HG03571 (cell line): ENCODE results near the gene DSTYK.

Experiments
- ATAC-seq: cut with Tn5 transposase; IDR thresholded peaks from one replicate; pipeline ENCODE4 v1.9.1; 2021; ENCODE audit not compliant: unreplicated experiment

Gene DSTYK

GRCh38 chr1:205225901-205226765 is 14.6 kb upstream of the DSTYK start:
- ATAC-seq, result no peak

DNA sequence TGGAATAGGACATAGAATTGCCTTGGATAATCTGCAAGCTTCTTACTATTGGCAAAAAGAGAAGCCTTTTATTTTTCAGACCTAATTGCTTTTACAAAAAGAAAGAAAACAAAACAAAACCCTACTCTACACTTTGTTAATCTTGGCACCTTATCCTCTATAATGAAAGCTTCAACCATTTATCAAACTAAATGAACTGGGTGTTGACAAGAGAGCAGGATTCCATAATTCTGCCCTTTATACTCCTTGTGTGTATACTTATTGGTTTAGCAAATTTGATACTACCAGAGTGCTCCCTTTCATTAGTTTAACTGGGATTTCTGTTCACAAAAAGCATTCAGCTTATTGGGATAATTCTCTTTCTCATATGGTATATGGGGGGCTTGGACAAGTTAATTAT is 13.2 kb upstream of the DSTYK start:
- no peak for ATAC-seq

DNA sequence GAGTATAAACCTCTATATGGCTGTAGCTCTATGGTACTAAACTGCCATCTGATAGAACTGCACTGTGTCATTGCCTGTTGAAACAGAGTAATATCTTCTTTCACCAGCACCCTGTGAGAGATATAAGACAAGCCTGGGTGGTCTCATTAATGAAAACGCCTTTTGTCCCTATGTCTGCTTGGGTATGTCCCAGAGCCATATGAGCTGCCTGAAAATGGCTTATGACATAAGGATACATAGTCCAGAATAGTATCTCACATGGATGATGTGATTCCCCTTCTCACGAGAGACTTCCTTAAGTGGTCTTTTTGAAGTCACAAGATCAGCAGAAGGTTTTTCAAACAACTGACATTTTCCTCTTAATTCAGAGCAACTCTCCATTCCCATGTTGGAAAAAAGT is 8.9 kb upstream of the DSTYK start:
- no peak for ATAC-seq

DNA sequence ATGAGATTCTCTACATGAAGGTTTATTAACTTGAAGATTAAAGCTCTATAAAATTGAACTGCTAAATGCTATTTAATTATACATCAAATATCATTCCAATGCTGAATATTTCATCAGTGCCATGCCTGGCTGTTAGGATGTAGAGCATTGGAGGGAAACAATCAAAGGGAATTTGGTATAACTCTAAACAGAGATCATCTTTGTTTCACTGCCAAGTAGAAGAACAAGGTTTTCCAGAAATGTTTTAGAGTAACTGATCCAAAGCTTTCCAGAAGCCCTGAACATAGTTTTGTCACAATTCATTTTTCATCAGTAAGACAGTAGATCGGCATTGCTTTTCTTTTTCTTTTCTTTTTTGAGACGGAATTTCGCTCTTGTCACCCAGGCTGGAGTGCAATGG is 5.9 kb upstream of the DSTYK start:
- no peak for ATAC-seq

DNA sequence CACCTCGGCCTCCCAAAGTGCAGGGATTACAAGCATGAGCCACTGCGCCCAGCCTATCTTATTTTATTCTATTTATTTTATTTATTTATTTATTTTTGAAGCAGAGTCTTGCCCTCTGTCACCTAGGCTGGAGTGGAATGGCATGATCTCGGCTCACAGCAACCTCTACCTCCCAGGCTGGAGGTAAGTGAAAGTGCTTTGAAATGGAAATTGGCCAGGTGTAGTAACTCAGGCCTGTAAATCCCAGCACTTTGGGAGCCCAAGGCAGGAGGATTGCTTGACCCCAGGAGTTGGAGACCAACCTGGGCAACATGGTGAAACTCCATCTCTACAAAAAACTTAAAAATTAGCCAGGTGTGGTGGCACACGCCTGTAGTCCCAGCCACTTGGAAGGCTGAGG is 5.1 kb upstream of the DSTYK start:
- no peak for ATAC-seq

DNA sequence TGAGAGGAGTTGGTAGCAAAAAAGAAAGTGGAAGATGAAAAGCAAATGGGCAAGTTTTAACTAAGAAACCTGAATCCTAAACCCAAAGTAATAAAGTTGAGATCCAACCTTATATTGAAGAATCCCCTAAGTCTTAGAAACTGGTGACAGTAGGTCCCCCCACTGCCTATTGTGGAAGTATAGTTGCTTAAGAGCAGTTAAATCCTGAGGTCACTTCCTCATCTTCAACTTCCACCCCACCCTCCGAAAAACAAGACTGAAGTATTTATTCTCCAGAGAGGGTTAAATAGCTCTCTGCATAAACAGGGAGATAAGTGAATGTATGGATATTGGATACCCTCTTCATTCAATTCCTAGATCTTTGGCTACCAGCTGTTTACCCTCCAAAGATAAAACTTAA is 3.3 kb upstream of the DSTYK start:
- ATAC-seq, result no peak

DNA sequence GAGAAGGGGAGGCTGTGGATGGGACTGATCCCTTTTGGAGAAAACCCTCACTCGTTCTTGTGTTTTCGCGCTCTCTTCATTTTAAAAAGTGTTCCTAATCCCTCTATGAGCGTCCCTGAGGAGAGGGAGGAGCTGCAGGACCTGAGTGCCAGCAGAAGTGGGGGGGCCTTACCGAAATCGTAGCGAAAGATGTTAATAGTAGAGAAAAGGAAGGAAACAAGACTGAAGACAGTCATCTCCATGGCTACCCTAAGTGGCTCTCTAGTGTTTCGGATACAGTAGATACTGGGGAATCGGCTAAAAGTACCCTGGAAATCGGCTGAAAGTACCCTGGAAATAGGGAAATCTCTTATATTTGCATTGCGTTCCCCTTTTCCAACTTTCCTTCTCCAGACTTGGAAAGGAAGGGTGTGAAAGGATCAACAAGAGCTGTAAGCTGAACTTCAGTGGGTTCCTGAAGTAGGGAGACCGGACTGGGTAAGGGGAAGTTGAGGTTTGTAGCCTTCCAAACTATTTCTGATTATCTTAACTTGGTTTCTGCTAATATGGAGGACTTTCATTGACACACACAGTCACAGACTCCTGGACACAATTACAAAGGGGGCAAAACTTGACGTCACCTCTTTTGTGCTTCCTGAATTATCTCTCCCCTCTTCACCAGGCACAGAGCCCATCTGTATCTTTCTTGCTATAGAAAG is 486 bp upstream of the DSTYK start:
- peak; percentile 29 for ATAC-seq

DNA sequence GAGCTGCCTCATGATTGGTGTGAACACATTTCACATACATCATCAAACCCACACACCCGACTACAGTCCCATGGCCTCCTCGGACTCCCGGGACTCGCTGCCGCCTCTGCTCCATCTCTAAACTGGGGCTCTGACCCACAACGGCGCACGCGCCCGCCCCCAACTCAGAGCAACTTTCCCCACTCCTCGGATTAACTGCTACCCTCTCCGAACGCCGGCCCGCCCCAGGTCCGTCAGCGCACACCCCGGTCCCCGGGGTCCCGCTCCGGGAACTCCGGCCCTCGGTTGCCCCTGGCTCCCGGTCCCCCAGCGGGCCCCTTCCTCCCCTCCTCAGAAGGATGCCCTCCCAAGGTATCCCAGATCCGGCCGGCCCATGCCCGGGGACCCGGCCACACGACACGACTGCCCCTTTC is 740 bp downstream of the DSTYK start:
- ATAC-seq, result no peak

- ATAC-seq, result no peak
These were observed 2.7 kb downstream of the DSTYK start for GRCh38 chr1:205208811-205209210.

- ATAC-seq, result no peak
These were observed 6.4 kb downstream of the DSTYK start for GRCh38 chr1:205205055-205205454.

GRCh38 chr1:205204552-205204951 is 7.0 kb downstream of the DSTYK start:
- ATAC-seq, result no peak

DNA sequence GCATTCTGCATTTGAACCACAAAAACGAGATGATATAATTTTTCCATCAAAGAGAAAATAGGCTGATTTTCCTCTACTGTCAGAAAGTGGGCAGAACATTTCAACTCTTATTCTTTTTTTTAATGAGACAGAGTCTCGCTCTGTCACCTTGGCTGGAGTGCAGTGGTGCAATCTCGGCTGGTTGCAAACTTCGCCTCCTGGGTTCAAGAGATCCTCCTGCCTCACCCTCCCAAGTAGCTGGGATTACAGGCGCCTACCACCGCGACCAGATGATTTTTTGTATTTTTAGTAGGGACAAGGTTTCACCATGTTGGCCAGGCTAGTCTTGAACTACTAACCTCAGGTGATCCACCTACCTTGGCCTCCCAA is 11.6 kb downstream of the DSTYK start:
- no peak for ATAC-seq

DNA sequence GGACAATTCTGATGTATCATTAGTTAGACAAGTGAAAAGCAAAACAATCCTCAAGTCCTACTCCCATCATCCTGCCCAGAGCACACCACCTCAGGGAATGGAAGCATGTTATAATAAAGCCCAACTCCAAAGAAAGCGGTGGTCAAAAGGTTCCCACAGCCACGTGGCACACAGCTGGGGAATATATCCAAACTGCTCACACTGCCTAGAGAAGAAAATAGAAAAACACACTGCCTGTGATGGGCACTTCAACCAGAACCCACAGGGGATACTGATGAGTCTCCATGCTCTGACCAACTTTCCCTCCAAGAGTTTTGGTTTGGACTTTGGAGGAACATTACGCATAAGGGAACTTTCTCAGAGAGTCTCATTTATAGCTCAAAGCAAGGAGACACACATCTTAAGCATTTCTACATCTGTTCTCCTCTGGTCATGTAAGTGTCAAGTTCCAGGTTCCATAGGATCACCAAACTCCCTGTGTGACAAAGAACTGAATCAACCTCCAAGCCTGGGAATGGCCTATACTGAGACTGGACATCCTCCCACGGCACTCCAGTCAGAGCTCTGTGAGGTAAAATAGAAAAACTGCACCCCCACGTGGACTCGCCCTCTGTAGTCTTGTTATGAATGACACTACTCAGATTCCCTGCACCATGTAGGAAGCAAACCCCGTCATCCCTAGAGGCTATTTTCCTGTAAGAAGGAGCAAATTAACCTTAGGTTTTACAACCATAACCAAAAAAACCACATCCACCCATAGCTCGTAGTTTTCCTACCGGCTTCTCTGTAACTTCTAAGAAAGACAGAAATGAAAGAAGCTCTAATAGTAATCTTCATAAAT is 12.2 kb downstream of the DSTYK start:
- no peak for ATAC-seq

DNA sequence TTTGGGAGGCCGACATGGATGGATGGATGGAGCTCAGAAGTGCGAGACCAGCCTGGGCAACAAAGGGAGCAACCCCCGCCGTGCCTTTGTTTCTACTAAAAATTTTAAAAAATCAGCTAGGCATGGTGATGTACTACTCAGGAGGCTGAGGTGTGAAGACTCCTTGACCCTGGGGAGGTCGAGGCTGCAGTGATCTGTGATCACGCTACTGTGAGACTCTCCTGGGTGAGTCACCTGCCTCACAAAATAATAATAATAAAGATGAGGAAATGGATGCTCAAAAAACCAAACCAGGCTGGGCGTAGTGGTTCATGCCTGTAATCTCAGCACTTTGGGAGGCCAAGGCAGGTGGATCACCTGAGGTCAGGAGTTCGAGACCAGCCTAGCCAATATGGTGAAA is 19.2 kb downstream of the DSTYK start:
- ATAC-seq, result no peak

DNA sequence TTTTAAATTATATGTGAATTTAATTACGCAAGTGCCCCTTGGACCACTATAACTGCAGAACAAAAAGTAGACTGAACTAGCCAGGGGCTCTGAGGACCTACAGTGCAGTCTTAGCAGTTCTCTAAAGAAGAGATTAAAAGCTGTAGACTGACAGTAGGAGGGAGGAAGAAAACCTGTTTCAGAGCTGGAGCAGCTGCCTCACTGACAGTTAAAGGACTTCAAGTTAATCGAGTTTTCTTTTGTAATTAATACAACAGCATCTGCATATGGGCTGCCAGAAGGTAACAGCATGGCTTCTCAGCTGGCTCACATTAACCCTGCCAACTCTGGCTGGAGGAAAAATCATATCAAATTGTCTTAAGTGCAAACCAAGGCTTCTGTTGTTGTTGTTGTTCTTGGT is 19.9 kb downstream of the DSTYK start:
- no peak for ATAC-seq

DNA sequence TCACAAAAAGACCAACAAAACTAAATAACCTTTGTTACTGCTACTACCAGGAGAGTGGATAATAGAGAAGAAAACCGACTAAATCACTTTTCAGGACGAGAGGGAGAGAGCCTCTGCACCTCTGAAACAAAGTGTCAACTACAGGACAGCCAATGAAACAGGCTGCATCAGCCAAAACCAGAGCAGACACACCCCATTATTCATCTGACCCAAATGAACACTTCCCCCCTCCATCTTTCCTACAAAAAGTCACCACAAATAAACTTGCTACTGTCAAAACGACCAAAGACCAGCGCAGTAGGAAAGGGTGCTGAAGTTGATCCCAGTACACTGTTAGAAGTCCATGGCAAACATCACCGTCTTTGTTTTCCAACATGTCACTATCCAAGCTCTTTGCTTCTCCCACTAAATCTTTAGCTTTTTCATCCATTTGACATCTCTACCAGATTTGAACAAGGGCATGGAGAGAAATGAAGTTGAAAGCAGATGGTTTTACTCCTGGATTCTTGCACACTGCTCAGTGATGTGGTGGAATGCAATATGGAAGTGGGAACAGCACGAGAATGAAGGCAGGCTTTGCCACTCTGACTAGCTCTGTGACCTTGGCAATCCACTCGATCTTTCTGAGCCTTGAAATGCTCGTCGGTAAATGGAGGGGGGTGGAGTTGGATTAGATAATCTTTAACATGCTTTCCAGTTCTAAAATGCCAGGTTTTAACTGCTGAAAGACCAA is 20.5 kb downstream of the DSTYK start:
- no peak for ATAC-seq

GRCh38 chr1:205189131-205189530 is 22.4 kb downstream of the DSTYK start:
- no peak for ATAC-seq

DNA sequence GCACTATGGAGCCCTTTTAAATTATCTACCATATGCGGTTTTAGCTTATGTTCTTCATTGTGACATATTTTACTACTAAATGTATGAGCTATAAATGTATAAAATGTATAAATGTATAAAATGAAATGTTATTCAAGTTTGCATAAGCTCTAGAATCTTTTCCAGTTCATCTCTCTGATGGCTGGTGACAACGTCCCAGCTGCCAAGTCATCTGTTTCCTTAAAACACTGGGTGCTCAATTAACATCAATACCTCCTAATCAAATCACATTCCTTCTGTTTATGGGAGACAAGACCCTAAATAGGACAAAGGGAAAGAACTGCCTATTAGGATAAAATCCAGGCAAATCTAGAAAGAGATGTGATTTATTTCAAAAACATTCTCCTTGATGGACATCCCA is 22.9 kb downstream of the DSTYK start:
- ATAC-seq, result no peak

GRCh38 chr1:205188098-205188497 is 23.4 kb downstream of the DSTYK start:
- no peak for ATAC-seq

DNA sequence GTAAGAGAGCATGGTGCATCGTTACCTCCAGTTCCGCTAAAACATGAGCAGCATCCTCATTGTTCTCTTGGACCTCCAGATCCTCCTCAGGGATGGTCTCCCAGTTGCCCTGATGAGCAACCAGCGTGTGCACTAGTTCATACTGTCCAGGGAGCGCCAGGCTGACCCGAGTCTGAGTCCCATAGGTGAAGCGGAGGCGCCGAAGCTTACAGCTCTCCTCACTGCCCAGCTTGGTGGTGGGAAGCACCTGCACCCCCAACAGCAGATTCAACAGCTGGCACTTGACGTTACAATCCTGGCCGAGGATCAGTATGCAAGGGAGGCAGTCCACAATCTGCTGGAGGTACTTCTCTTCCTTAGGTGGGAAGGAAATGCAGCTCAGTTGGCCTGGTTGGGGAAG is 24.1 kb downstream of the DSTYK start:
- no peak for ATAC-seq

DNA sequence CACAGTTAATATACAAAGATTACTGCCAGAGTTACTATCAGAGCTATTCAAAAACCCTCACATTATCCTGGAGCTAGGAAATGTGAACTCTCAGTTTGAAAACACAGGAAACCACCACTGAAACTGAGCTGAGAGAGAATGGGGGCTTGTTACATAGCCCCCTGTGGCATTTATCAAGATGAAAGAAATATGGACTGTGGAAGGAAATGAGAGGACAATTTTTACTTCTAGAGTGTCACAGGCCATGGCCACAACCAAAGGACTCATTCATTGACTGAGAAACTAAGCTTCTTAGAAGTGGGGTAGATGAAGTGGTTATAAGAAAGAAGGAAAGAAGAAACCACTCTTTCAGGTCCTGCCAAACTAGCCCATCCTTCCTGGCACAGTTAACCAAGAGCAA is 25.3 kb downstream of the DSTYK start:
- no peak for ATAC-seq
